ENCODE data around the gene FAM199X. TPM values are rescaled to one million over a fixed set of nuclear protein-coding genes. Genes with fewer than 3 reads are reported as not detected.
"Not testable (repeated sequence)": the region's sequence is repeated elsewhere in the genome, so short reads cannot be mapped to it uniquely, and the experiment has no call there.

Gene FAM199X
- total RNA-seq, 1 experiment from 2014 or later, result 14.3 TPM

GRCh38 chrX:104205548-104205947 lies 39.3 kb downstream of the FAM199X start:
- BruUV-seq (replicated peaks), result no TSS peak
- Histone ChIP-seq H3K4me1 (ENCODE audit: insufficient read depth, low read length, poor library complexity, severe bottlenecking) (no peaks in the 10 kb centered on the region), H3K4me3 (ENCODE audit: low read depth, low read length, poor library complexity, severe bottlenecking) (no peak overlapping the region), H3K36me3 (ENCODE audit: insufficient read depth, low read length, poor library complexity, severe bottlenecking) (no peaks in the 10 kb centered on the region), H3K27me3 (replicated peaks; ENCODE audit: insufficient read depth, low read depth, low read length, poor library complexity) (no peaks in the 10 kb centered on the region), H3K9me3 (ENCODE audit: low read depth, low read length, poor library complexity, severe bottlenecking) (no peaks in the 10 kb centered on the region), H3K27ac (ENCODE audit: low read depth, low read length, poor library complexity, severe bottlenecking) (no peak overlapping the region)
- intact Hi-C loops (cut with micrococcal nuclease; ENCODE audit: unreplicated experiment), result no loop called here
- ChIA-PET CTCF (no interaction called here), POLR2A (ENCODE audit: low non-redundant PET) (no interaction called here)
- no peak for DNase-seq (ENCODE audit: low spot score)
- TF ChIP-seq, protein P1, sequence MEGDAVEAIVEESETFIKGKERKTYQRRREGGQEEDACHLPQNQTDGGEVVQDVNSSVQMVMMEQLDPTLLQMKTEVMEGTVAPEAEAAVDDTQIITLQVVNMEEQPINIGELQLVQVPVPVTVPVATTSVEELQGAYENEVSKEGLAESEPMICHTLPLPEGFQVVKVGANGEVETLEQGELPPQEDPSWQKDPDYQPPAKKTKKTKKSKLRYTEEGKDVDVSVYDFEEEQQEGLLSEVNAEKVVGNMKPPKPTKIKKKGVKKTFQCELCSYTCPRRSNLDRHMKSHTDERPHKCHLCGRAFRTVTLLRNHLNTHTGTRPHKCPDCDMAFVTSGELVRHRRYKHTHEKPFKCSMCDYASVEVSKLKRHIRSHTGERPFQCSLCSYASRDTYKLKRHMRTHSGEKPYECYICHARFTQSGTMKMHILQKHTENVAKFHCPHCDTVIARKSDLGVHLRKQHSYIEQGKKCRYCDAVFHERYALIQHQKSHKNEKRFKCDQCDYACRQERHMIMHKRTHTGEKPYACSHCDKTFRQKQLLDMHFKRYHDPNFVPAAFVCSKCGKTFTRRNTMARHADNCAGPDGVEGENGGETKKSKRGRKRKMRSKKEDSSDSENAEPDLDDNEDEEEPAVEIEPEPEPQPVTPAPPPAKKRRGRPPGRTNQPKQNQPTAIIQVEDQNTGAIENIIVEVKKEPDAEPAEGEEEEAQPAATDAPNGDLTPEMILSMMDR (conservative IDR thresholded peaks at IDR 0.05; ENCODE audit: low read depth, low read length), result no peak
- TF ChIP-seq EZH2 (IDR thresholded peaks at IDR 0.05; ENCODE audit: borderline replicate concordance, low read depth, low read length, poor library complexity, severe bottlenecking), result no peak

GRCh38 chrX:104211187-104211586 lies 44.9 kb downstream of the FAM199X start:
- Histone ChIP-seq H3K4me1 (ENCODE audit: insufficient read depth, low read length, poor library complexity, severe bottlenecking) (no peaks in the 10 kb centered on the region), H3K27me3 (replicated peaks; ENCODE audit: insufficient read depth, low read depth, low read length, poor library complexity) (no peaks in the 10 kb centered on the region), H3K9me3 (ENCODE audit: low read depth, low read length, poor library complexity, severe bottlenecking) (no peaks in the 10 kb centered on the region), H3K4me3 (ENCODE audit: low read depth, low read length, poor library complexity, severe bottlenecking) (no peak overlapping the region), H3K27ac (ENCODE audit: low read depth, low read length, poor library complexity, severe bottlenecking) (no peak overlapping the region), H3K36me3 (ENCODE audit: insufficient read depth, low read length, poor library complexity, severe bottlenecking) (no peaks in the 10 kb centered on the region)
- intact Hi-C loops (cut with micrococcal nuclease; ENCODE audit: unreplicated experiment), result no loop called here
- BruUV-seq (replicated peaks), result no TSS peak
- POLR2A ChIA-PET (ENCODE audit: low non-redundant PET), result no interaction called here
- DNase-seq (ENCODE audit: low spot score), result no peak
- TF ChIP-seq, protein P1 (conservative IDR thresholded peaks at IDR 0.05; ENCODE audit: low read depth, low read length), result no peak
- no peak for TF ChIP-seq EZH2 (IDR thresholded peaks at IDR 0.05; ENCODE audit: borderline replicate concordance, low read depth, low read length, poor library complexity, severe bottlenecking)
- CTCF ChIA-PET, result no interaction called here

DNA sequence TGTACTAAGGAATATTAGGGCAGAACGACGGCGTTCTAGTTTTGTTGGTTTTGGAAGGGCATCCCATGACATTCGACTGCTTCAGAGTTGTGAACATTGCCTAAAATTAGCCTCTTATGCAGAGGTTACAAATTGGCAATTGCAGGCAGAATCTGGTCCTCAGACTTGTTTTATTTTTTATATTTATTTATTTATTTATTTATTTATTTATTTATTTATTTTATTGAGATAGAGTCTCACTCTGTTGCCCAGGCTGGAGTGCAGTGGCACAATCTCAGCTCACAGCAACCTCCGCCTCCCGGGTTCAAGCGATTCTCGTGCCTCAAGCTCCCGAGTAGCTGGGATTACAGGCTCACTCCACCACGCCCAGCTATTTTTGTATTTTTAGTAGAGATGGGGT lies 63.8 kb downstream of the FAM199X start:
- intact Hi-C loops (cut with micrococcal nuclease; ENCODE audit: unreplicated experiment), result not testable (repeated sequence)

More for the DNA sequence above, 63.8 kb downstream of the FAM199X start:
- H3K27me3 ChIP-seq (replicated peaks; ENCODE audit: insufficient read depth, low read depth, low read length, poor library complexity); H3K27ac ChIP-seq (ENCODE audit: low read depth, low read length, poor library complexity, severe bottlenecking); DNase-seq (ENCODE audit: low spot score); H3K9me3 ChIP-seq (ENCODE audit: low read depth, low read length, poor library complexity, severe bottlenecking); POLR2A ChIA-PET (ENCODE audit: low non-redundant PET); BruUV-seq (replicated peaks); H3K4me3 ChIP-seq (ENCODE audit: low read depth, low read length, poor library complexity, severe bottlenecking); H3K36me3 ChIP-seq (ENCODE audit: insufficient read depth, low read length, poor library complexity, severe bottlenecking); H3K4me1 ChIP-seq (ENCODE audit: insufficient read depth, low read length, poor library complexity, severe bottlenecking); CTCF ChIA-PET: not testable (repeated sequence)

Other genes with a start within 250 kb of the FAM199X start
- 12.8 and 19.3 TPM in 2 replicates for gene TMSB15B, start 203.8 kb upstream of the FAM199X start, total RNA-seq (2021)
- gene H2BW1, start 152.7 kb upstream of the FAM199X start, total RNA-seq (2021), result not detected in 2 replicates
- not detected in 2 replicates for gene H2BW2, start 126.5 kb upstream of the FAM199X start, total RNA-seq (2021)
- 8.2 and 10.8 TPM in 2 replicates for gene TMSB15C, start 90.2 kb upstream of the FAM199X start, total RNA-seq (2021)
- gene ZCCHC18, start 53.9 kb upstream of the FAM199X start, total RNA-seq (2021), result 0.54 and 1.4 TPM in 2 replicates
- gene SLC25A53, start 9.4 kb upstream of the FAM199X start, total RNA-seq (2021), result 3.4 and 3.6 TPM in 2 replicates
- gene ESX1, start 88.5 kb downstream of the FAM199X start, total RNA-seq (2021), result not detected in 2 replicates